ENCODE measurements around the gene YBX3.

GRCh38 chr12:10690906-10691305 is 32.2 kb downstream of the YBX3 start:
- TF ChIP-seq POLR2A (IDR thresholded peaks at IDR 0.05) (no peak), CTCF (IDR thresholded peaks at IDR 0.05) (no peak)

All from Peyer's patch (tissue), 4 donors.